ENCODE data around the gene KAZN.

Gene KAZN

DNA sequence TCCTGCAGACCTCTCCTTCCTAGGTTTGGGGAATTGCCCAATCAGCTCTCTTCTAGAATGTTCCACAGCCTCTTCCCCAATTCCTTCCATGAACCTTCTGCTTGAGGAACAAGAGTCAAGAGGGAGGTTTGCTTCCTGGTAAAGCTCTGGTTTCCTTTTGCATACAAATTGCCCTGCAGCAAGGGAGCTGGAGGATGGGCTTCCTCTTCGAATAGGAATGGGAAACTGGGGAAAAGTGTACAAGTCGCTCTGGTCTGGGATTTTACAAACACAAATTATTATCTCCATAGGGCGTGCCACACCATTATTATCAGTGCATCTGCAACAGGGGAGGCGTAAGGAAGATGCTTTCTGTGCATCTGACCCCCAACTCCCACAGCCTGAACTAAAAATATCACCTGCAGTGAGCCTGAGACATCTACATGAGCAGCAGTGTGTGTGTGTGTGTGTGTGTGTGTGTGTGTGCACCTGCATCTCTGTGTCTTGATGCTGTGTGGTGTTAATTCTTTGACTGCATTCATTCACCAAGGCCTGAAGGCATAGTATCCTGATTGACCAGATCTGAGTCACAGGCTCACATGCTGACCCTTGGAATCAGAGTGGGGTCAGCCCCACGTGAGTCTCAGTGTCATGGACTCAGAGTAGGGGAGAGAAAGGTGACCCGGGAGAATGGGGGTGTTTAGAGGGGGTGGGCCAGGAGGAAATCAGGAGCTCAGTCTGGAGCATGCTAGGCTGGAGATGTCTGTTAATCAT, 272.9 kb downstream of the KAZN start:
- no peak for DNase-seq

DNA sequence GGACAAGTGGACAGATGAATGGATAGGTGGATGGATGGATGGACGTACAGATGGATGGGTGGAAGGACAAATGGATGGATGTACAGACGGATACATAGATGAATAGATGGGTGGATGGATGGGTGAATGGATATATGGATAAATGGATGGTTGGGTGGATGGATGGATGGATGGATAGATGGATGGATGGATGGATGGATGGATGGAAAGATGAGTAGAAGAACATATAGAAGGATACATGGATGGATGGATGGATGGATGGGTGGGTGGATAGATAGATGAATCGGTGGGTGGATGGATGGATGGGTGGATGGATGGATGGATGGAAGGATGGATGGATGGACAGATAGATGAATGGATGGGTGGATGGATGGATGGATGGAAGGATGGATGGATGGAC, 274.3 kb downstream of the KAZN start:
- DNase-seq: no peak

DNA sequence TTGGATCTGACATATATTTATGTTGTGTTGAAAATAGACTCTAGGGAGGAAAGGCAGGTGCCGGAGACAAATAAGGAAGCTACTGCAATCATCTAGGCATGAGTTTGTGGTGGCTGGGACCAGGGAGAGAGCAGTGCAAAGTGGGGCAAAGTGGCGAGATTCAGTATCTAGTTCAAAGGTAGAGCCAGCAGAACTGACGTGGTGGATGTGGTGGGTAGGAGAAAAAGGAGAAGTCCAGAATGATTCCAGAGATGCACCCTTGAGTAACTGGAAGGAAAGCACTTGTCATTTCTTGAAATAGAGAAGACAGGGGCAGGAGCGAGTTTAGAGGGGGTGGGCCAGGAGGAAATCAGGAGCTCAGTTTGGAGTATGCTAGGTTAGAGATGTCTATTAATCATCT, 275.2 kb downstream of the KAZN start:
- DNase-seq: no peak

DNA sequence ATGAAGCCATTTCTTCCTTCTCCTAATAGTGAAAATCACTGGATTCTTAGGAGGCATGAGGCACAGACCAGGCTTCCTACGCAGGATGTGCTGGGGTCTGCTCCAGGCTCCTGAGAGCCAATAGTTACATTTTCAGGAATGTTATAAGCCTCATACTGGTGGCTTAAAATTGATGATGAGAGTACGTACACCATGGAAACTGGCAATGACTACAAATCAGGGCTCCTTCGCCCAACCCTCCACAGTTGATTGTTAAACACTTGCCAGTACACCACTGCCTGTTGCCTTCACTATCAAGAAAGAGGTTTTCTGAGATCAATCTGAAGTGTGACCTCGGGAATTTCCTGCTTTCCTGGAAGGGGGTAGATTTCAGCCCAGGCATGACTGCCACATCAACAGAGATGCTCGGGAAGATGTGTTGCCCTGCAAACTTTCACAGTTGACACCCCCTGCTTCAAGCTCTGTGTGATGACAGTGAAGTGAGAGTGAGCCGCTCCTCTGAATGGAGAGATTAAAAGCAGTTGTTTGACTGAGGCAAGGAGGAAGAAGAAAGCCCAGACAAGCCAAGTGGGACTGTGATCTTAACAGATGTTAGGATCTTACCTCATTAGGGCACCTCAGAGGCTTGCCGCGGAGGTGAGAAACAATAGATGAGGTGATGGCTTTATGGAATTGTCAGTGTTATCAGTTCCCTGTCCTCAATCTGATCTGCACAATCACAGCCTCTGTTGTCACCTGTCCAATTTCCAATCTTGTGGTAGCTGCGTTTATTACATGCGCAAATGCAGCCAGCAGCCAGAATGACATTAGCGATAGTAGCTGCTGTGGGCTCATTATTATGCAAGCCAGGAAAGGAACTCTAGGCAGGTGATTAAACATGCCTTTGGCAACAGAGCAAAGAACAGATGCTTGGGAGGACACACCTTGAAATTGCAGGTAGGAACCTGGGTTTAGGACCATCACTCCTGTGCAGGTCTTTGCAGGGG, 277.3 kb downstream of the KAZN start:
- no peak for DNase-seq

DNA sequence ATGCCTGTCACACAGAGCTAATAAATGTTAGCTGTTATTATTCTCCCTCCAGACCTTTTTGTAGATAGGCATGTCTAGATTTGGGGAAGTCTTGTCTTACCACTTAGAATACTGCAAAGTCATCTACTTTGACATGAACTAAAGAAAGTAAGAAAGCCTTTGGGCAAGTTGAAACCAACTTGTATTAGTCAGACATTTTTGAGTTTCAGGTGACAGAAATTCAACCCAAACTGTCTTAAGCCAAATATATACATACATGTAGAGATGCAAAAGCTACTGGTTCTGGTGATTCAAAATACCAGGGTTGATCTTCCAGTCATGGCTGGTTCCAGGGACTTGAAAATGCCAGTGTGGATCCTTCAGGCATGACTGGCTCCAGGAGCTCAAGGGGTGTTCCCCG, 278.3 kb downstream of the KAZN start:
- DNase-seq: no peak

DNA sequence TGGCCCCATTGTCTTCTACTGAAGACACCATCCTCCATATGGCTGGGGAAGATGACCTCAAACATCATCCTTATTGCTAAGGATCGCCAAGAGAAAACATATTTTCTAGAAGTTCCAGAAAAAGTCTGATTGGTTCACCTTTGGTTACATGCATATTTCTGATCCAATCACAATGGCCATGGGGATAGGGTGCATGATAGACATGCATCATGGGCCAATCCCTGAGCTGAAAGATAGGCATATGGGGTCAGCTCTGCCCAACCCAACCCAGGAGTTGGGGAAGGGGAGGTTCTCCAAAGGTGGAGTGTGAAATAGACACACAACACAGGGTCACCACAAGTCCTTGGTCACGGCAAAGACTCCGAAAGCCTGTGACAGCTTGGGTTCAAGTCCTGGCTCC, 278.7 kb downstream of the KAZN start:
- no peak for DNase-seq

DNA sequence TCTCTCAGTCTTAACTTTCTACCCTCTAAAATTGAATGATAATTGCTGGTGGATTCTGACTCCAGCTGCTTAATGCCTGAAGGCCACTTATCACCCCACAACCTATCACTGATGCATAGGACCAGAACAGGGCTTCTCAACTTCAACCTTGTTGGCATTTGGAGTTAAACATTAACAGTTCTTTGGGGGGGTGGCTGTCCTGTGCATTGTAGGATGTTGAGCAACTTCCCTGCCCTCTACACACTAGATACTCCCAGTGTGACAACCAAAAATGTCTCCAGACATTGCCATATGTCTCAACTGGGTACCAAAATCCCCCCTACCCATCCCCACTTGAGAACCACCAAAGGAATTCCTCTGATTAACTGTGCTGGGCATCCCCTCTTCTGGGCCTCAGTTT, 279.6 kb downstream of the KAZN start:
- no peak for DNase-seq

DNA sequence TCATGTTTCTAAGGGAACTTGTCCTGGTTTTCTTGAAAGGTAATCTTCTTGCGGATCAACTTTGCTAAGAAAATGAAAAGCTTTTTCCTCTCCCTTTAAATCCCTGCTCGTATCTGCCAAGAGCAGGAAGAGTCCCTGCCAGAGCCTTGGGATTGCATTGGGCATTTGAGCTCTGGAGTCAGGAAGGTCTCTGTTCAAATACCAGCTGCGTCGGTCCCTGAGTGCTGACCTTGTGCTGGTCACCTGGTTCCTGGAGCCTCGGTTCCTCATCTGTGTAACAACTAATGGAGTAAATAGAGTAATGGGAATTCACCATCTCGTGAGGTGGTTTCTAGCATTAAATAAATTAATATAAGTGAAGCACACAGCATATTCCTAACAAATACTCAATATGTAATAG, 280.5 kb downstream of the KAZN start:
- no peak for DNase-seq

DNA sequence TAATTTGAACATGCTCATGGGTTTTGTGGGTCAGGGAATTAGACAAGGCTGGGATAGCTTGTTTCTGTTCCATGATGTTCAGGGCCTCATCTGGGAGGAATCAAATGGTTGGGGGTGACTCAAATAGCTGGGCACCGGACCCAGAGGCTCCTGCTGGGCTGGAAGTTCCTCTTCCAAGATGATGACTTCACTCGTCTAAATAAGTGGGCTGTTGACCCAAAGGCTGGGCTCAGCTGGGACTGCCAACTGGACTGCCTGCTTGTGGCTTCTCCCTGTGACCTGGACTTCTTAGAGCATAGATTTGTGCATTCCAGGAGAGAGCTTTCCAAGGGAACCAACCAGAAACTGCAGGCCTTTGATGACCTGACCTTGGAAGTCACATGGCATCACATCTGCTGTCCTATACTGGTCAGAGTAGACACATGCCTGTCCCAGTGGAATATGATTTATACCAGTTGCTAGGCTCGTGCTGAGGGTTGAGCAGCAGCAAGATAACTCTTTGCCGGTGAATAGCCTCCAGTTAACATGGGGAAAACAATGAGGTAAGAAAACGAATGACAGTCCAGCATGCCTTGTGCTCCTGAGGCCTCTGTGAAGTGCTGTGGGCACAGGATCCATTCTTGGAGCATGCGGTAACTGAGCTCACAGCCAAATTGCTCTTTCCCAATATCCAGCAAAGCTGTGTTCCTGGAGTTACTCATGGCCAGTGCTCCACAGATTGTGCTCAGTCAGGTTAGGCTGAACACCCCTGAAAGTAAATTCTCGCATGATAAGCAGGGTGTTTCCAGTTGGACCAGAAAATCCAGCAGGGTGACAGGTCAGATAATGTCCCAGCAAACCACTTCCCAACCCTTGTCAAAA, 282.2 kb downstream of the KAZN start:
- DNase-seq: no peak

DNA sequence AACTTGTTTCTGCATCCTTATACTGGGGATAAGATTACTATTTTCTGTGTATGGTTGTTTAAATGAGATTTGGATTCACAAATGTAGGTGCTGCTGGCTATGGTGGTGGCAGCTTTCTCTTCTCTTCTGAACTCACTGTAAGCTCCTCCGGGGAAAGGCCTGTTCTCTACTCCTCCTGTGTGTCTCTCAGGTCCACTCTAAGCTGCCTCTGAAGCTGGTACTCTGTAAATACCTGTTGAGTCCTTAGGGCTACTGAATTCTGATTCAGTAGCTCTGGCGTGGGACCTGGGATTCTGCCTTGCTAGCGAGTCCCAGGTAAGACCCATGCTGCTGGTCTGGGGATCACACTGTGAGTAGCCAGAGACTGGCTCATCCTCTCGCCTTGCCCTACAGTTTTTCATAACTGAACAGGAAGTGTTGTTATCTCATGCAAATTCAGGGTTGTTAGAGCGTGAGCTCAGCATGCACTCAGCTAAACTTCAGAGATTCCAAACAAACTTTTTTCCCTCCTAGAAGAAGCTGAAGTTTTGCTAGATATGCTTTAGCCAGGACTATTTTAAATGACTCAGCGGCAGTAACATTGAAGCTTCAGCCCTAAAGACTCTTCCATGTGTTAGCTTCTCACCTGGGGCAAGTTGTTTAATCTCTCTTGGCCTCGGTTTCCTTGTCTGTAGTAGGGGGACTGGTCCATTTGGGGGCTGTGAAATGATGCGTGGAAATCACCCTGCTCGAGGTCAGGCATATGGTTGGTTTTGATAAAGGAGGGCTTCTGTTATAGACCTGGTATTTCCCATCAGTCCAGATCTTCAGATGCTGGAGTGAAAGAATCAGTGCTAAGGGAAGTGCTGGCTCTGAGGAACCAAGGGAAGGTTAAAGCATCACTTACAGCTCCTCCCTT, 283.5 kb downstream of the KAZN start:
- no peak for DNase-seq

DNA sequence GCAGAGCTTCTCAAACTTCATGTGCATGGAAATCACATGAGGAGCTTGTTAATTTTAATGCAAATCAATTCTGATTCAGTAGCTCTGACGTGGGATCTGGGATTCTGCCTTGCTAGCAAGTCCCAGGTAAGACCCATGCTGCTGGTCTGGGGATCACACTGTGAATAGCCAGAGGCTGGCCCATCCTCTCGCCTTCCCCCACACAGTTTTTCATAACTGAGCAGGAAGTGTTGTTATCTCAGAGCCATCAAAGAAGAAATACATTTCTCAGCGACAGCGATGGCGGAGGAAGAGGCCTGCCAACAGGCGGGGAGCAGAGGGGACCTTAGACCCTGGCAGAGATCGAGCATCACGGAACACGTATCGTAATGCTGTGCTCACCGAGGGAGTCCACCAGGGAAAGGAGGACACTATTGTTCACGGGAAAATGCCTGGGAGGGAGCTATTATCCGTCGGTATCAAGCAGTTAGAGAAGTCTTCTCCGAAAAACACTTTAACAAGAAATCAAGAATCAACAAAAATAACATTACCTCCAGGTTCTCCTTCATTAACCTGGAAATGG, 286.2 kb downstream of the KAZN start:
- no peak for DNase-seq

DNA sequence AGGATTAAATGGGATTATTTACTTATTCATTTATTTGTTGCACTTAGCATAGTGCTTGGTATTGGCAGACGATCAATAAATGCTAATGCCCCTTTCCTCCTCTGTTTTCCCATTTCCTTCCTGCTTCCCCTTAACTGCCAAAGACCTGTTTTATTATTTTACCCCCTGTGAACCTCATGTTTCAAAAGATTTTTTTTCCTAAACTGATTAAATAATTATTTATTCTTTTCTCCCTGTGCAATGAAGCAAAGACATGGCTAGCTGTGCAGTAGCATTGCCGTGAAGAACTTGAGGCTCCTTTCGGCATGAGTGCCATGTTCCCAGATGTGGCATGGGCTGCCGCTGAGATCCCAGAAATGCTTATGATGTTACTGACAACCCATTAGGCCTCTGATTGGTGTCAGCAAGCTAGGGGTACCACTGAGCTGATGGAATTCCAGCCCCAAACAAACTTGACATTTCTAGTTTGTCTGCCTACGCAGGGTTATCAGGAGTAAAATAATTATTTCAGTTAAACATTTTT, 288.6 kb downstream of the KAZN start:
- DNase-seq: no peak

DNA sequence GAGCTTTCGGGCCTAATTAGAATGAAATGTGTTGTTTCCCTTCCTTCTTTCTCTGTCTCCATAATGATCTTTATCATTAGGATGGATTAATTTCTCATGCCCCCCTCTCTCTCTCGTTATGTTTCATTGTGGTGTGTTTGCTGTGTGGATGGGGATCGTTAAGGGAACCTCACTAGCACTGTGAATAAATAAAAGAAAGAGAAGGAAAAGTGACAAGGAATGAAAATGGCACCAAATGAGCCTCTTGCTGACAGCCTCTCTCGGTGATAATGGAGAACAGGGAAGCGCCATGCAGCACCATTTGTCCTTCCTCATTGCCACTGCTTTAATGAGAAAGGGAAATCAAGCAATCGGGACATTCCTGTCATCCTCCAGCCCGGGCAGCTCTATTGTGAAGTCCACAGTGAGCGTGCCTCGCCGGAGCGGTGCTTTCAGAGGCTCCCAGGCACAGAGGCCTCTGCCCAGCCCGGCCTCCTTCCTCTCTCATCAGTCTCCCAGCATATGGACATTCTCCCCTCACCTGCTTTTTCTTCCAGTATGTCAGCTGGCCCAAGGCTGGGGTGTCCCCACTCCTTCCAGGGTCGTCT, 289.4 kb downstream of the KAZN start:
- no peak for DNase-seq

DNA sequence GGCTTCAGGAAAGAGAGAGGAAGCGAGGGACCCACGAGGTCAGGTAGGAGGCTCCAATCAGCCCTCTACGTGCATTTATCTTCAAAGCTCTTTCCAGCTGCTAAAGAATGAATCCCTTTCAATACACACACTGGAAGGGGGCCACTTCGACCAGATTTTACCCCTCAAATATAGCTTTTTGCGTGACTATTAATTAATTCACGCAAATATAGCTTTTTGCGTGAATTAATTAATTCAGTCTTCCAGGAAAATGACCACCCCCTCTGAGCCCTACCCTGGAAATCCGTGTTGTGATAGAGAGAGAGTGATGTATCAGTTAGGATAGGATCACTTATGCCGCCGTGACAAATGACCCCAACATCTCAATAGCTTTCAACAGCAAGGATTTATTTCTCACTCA, 289.9 kb downstream of the KAZN start:
- no peak for DNase-seq

DNA sequence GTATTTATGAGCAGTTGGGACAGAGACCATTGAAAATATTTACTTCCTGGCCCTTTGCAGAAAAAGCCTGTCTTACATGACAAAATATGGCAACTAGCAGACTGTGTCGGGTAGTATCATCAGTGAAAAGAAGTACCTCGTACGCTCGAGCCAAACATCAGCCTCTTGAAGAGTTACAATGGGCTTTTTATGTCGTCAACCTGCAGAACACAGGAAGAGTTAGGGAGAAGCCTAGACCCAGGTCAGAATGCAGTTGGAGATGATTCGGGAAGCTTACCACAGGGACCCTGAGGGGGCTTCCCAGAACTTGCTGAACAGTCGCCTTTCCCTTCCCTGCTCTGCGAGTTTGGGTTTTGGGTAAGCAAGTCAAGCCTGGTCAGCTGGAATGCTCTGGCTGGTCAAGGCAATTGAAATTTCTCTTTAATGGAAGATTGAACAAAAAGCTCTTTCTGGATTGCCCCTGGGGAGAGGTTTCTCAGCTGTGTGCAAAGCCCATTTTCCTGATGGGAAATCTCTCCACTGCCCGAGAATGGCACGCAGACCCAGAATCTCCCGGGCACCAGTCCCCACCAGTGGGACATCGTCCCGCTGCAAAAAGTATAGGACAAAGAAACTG, 291.4 kb downstream of the KAZN start:
- DNase-seq: no peak

DNA sequence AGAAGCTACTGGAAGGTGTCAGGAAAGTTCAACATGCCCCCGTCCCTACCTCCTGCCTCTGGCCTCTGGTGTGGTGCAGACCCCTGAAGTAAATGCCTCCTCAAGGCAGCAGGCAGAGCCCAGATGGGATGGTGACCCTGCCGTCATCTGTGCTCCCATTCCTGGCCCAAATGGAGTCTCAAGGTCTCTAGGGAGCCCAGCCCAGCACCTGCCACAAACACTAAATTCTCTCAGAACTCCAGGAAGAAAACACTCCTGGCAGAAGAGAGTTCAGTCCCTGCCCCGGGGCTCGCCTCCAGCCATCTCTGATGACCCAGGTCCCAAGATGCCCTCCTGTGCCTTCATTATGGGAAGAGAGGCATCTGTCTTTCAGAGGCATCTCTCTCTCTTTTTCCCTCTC, 293.5 kb downstream of the KAZN start:
- no peak for DNase-seq

DNA sequence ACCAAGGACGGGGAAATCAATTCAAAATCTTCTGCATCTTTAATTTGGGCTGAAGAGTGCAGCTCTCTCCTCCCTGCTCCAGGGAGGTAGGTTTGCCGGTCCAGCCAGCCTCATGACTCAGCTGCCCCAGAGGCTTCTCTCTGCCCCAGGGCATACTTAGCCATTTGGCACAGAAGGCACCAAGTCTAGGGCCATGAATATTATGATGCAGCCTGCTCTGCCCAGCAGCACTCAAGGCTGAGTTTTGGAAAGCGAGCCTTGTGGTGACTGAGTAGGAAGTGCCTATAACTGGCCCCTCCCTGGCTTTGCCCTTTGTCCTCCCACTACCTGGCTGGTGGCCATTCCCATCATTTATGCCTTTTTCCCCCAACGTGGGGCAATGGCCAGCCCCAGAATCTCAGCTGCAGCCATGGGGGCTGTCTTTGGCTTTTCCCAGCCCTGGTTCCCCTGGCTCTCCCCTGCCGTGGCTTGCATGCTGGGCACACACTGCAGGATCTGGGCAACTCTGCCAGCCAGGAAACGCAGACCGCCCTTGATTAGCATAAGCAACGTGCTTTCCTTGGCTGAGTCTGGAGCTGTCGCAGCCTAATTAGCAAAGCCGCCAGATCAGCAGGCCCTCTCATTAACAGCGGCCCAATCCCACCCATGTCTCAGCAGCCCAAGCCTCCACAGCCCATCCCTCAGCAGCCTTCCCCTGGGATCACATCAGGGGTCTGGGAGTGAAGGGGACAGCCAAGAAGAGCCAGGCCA, 296.5 kb downstream of the KAZN start:
- no peak for DNase-seq

DNA sequence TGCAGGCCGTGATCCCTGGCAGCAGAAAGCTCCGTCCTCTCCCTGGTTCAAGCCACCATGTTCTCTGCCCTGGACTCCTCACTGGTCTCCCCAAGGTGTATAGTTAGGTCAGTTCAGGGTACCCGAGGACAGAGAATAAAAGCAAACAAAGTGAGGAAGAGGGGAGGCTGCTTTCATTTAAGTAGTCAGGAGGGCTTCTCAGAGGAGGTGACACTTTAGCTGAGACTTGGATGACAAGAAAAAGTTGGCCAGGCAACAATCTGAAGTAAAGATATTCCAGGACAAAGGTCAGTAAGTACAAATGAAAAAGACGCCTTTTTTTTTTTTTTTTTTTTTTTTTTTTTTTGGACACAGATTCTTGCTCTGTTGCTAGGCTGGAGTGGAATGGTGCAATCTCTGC, 297.2 kb downstream of the KAZN start:
- DNase-seq: no peak

DNA sequence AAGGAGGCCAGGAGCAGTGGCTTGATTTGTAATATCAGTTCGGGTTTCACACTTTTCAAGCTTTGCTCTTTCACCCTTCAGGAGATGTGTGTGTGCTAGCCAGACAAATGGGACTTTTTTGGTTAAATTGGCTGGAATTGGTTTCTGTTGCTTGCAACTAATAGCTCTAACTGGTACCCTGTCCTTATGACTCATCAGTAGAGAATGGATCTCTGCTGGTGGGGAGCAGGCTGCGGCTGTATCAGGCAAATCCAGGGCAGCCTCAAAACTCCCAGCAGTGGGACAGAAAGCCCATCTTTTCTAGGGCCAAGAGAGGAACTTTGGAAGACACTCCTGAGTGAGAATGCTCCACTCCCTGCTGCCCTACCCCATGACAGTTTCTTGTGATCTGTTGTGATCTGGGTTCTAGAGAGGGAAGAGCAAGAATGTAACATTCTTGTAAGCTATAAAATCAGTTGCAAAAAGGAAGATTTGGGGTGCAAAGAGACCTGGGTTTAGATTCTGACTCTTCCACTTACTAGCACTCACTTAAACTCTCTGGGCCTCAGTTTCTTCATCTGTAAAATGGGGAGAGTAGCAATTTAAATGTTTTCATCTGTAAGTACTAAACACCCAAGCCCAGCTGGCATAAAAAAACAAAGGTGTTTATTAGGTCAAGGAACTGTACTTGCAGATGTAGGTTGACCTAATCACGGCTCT, 298.0 kb downstream of the KAZN start:
- DNase-seq: no peak
